ENCODE data around the gene MOB3B.
A peak's percentile ranks its signal among the peaks of the same experiment; 100 is the strongest.

MOB3B gene

GRCh38 chr9:27388150-27388549 is 141.5 kb downstream of the MOB3B start:
- no peak for DNase-seq (ENCODE audit: low read depth)

GRCh38 chr9:27387722-27388121 is 141.9 kb downstream of the MOB3B start:
- no peak for DNase-seq (ENCODE audit: low read depth)

GRCh38 chr9:27386571-27387091 is 143.0 kb downstream of the MOB3B start:
- no peak for DNase-seq (ENCODE audit: low read depth)

- DNase-seq (ENCODE audit: low read depth): no peak
Measured at GRCh38 chr9:27385606-27386322, 143.8 kb downstream of the MOB3B start.

GRCh38 chr9:27384262-27385014 is 145.2 kb downstream of the MOB3B start:
- DNase-seq (ENCODE audit: low read depth): no peak

GRCh38 chr9:27383524-27383923 is 146.1 kb downstream of the MOB3B start:
- no peak for DNase-seq (ENCODE audit: low read depth)

GRCh38 chr9:27382975-27383374 is 146.6 kb downstream of the MOB3B start:
- no peak for DNase-seq (ENCODE audit: low read depth)

GRCh38 chr9:27382308-27382707 is 147.3 kb downstream of the MOB3B start:
- no peak for DNase-seq (ENCODE audit: low read depth)

GRCh38 chr9:27379311-27380251 is 150.0 kb downstream of the MOB3B start:
- DNase-seq (ENCODE audit: low read depth): no peak

- DNase-seq (ENCODE audit: low read depth): no peak
Measured at GRCh38 chr9:27377811-27378456, 151.7 kb downstream of the MOB3B start.

- DNase-seq (ENCODE audit: low read depth): no peak
Measured at GRCh38 chr9:27377147-27377807, 152.3 kb downstream of the MOB3B start.

GRCh38 chr9:27373851-27374250 is 155.8 kb downstream of the MOB3B start:
- no peak for DNase-seq (ENCODE audit: low read depth)

GRCh38 chr9:27372615-27373014 is 157.0 kb downstream of the MOB3B start:
- DNase-seq (ENCODE audit: low read depth): no peak

- DNase-seq (ENCODE audit: low read depth): no peak
Measured at GRCh38 chr9:27371382-27371781, 158.2 kb downstream of the MOB3B start.

- DNase-seq (ENCODE audit: low read depth): no peak
Measured at GRCh38 chr9:27369591-27369990, 160.0 kb downstream of the MOB3B start.

GRCh38 chr9:27368316-27368985 is 161.2 kb downstream of the MOB3B start:
- peak; percentile 85 for DNase-seq (ENCODE audit: low read depth)

- peak; percentile 59 for DNase-seq (ENCODE audit: low read depth)
Measured at GRCh38 chr9:27367921-27368315, 161.7 kb downstream of the MOB3B start.

- DNase-seq (ENCODE audit: low read depth): no peak
Measured at GRCh38 chr9:27367175-27367798, 162.3 kb downstream of the MOB3B start.

GRCh38 chr9:27365707-27366376 is 163.8 kb downstream of the MOB3B start:
- DNase-seq (ENCODE audit: low read depth): no peak
